ENCODE data around the gene CYP4F11.
"Not testable (repeated sequence)": the region's sequence is repeated elsewhere in the genome, so short reads cannot be mapped to it uniquely, and the experiment has no call there.

The CYP4F11 gene

DNA sequence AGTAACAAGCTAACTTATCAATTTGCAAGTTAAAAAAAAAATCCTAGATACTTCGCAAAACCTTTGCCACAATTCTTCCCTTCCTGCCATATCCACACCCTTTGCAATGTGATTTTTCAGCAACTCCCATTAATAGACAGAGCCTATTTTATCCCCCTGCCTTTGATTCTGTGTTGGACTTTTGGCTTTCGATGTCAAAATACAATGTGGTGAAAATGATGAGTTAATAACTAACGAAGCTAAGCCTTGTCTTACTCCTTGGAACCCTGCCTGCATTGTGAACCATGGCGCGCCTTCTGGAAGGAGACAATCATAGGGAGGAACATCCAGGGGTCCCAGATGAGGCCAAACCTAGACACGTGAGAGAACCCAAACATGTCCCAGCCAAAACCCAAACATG lies 42.9 kb downstream of the CYP4F11 start:
- CTCF ChIA-PET: no interaction called here
- H3K4me3 ChIP-seq (ENCODE audit: low read depth, low read length): no peak overlapping the region
- no peak for DNase-seq (ENCODE audit: low read depth, low spot score)
- TF ChIP-seq, protein P1, sequence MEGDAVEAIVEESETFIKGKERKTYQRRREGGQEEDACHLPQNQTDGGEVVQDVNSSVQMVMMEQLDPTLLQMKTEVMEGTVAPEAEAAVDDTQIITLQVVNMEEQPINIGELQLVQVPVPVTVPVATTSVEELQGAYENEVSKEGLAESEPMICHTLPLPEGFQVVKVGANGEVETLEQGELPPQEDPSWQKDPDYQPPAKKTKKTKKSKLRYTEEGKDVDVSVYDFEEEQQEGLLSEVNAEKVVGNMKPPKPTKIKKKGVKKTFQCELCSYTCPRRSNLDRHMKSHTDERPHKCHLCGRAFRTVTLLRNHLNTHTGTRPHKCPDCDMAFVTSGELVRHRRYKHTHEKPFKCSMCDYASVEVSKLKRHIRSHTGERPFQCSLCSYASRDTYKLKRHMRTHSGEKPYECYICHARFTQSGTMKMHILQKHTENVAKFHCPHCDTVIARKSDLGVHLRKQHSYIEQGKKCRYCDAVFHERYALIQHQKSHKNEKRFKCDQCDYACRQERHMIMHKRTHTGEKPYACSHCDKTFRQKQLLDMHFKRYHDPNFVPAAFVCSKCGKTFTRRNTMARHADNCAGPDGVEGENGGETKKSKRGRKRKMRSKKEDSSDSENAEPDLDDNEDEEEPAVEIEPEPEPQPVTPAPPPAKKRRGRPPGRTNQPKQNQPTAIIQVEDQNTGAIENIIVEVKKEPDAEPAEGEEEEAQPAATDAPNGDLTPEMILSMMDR (IDR thresholded peaks at IDR 0.05; ENCODE audit: insufficient read depth, low read length, missing control alignments): no peak
- POLR2A ChIA-PET: no interaction called here

DNA sequence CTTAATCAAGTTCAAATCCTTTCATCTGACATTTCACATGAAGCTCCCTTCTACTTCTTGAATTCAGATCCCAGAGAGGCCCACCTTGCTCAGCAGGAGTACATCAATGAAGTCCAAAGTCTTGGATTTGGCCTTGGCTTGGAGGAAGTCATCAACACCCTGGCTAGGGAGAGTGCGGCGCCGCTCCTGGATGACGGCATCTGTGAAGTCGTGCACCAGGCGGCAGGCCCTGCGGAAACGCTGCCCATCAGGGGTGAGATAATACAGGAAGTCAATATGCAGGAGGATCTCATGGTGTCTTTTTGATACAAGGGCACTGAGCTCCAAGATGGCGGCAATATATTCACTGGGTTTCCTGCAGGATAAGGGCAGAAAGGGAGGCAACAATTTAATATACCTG lies 45.0 kb downstream of the CYP4F11 start:
- H3K4me3 ChIP-seq (ENCODE audit: low read depth, low read length); CTCF ChIA-PET; POLR2A ChIA-PET; DNase-seq (ENCODE audit: low read depth, low spot score): not testable (repeated sequence)

DNA sequence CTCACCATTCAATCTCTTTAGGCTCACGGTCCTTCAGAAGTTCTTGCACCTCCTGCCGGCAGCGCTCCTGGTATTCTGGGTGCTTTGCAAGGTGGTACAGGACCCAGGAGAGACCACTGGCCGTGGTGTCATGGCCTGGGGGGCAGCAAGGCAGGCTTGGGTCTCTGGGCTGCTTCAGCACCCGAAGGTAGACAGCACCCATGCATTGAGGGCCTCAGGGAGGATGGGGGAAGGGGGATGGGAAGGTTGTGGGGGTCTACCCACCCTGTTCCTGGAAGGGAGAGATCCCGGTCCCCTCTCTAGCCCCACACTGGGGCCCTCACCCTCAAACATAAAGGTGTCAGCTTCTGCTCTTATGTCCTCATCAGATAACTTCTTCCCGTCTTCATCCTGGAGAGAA lies 48.4 kb downstream of the CYP4F11 start:
- DNase-seq (ENCODE audit: low read depth, low spot score): no peak
- H3K4me3 ChIP-seq (ENCODE audit: low read depth, low read length): no peak overlapping the region
- ChIA-PET POLR2A (no interaction called here), CTCF (no interaction called here)
- TF ChIP-seq, protein P1 (IDR thresholded peaks at IDR 0.05; ENCODE audit: insufficient read depth, low read length, missing control alignments): no peak

DNA sequence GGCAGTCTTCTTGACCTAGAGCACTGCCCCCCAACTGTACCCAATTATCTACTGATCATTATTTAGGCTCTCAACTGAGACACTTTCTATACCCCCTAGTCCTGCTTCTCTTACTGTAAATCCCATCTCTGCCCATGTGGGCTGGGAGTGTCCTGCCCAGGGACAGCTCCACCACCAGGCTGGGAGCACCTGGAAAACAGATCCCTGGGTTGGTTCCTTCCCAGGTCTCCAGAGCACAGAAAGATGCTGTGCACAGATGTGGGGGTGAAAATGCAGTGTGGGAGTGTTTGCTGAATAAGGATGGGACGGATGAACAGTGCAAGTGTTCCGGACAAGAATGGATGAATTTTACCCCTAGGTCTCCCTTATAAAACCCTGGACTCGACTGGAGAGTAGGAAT lies 49.2 kb downstream of the CYP4F11 start:
- CTCF ChIA-PET: no interaction called here
- TF ChIP-seq, protein P1 (IDR thresholded peaks at IDR 0.05; ENCODE audit: insufficient read depth, low read length, missing control alignments): no peak
- no peak overlapping the region for H3K4me3 ChIP-seq (ENCODE audit: low read depth, low read length)
- POLR2A ChIA-PET: no interaction called here
- no peak for DNase-seq (ENCODE audit: low read depth, low spot score)

DNA sequence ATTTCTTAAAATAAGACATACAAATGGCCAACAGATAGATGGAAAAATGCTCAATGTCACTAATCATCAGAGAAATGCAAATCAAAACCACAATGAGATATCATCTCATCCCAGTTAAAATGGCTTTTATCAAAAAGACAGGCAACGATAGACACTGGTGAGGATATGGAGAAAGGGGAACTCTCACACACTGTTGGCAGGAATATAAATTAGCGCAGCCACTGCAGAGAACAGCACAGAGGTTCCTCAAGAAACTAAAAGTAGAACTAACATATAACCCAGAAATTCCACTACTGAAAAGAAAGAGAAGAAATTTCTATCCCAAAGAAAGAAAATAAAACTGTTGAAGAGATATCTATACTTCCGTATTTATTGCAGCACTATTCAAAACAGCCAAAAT lies 51.0 kb downstream of the CYP4F11 start:
- CTCF ChIA-PET; POLR2A ChIA-PET; H3K4me3 ChIP-seq (ENCODE audit: low read depth, low read length); DNase-seq (ENCODE audit: low read depth, low spot score): not testable (repeated sequence)

DNA sequence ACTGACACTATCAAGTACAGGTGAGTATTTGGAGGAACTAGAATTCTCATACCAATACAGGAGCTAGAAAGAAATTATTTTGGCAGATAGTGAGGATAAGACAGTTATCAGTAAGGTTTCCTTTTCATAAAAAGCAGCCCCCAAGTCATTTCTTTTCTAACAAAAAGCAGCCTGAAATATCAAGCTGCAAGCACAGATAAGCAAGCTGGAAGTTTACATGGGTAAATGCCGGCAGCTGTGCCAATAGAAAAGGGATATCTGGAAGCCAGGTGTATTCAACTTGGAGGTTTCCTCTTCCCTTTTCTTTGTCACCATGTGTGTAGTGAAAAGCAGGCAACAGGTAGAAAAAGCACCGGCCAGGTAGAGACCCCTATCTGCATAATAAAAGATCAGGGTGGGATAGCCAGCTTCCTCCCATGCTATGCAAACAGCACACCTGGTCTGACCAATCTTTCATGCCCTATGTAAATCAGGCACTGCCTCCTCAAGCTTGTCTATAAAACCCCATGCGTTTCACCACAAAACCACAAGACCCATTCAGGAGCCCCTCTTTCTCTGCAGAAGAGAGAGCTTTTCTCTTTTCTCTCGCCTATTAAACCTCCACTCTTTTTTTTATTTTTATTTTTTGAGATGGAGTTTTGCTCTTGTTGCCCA lies 59.4 kb downstream of the CYP4F11 start:
- ChIA-PET CTCF (no interaction called here), POLR2A (no interaction called here)
- no peak overlapping the region for H3K4me3 ChIP-seq (ENCODE audit: low read depth, low read length)
- DNase-seq (ENCODE audit: low read depth, low spot score): no peak
- TF ChIP-seq, protein P1 (IDR thresholded peaks at IDR 0.05; ENCODE audit: insufficient read depth, low read length, missing control alignments): no peak

DNA sequence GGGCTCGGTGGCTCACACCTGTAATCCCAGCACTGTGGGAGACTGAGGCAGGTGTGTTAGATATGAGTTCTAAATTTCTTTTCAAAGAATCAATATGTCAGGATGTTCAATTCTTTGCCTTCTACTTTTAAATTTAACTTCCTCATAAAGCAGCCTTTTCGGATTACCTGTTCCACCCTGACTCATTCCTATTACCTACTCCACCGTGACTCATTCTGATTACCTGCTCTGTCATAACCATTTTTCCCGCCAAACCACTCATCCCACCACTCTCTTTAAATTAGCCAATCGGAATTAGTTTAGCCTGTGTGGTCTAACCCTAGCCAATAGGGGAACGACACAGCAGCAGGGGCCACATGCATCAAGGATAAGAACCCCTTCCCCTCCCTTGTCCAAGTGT lies 60.6 kb downstream of the CYP4F11 start:
- POLR2A ChIA-PET: not testable (repeated sequence)

DNA sequence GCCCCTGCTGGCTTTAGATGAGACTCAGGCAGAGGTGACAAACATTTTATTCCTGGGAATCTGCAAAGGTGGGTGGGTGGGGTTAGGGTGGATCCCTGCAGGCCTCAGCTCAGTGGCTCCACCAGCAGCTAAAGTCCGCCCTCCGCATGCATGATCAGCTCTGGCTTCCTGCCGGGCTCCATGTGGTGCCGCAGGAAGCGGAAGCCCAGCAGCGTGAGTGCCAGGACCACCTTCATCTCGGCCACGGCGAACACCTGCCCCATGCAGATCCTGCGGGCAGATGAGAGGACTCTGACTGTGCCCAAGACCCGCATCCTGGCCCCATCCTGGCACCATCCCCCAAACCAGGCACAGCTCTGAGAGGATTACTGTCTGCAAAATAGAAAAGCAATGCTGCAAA lies 62.8 kb downstream of the CYP4F11 start:
- no peak for DNase-seq (ENCODE audit: low read depth, low spot score)
- H3K4me3 ChIP-seq (ENCODE audit: low read depth, low read length): no peak overlapping the region
- ChIA-PET CTCF (no interaction called here), POLR2A (no interaction called here)
- TF ChIP-seq, protein P1 (IDR thresholded peaks at IDR 0.05; ENCODE audit: insufficient read depth, low read length, missing control alignments): no peak

More for the DNA sequence above, 60.6 kb downstream of the CYP4F11 start:
- CTCF ChIA-PET; H3K4me3 ChIP-seq (ENCODE audit: low read depth, low read length); DNase-seq (ENCODE audit: low read depth, low spot score): not testable (repeated sequence)
